ENCODE measurements around the gene ARL13B. TPM values are rescaled to one million over a fixed set of nuclear protein-coding genes. Genes with fewer than 3 reads are reported as not detected.
"Not testable (repeated sequence)": the region's sequence is repeated elsewhere in the genome, so short reads cannot be mapped to it uniquely, and the experiment has no call there.

Gene ARL13B
- total and polyA plus RNA-seq, 2 of the 8 experiments (the other 6 are each of a cell fraction or from before 2014, with no cell fraction given): 1.5 to 12.7 TPM

- H3K4me1 ChIP-seq (replicated peaks in 1 of 4; ENCODE audit: control insufficient read depth in 3 of 4, insufficient read depth in 4 of 4, low read length in 3 of 4); H2AK5ac ChIP-seq (ENCODE audit: low read depth, low read length); H2BK20ac ChIP-seq (ENCODE audit: low read length); H3K79me2 ChIP-seq (ENCODE audit: control insufficient read depth in 1 of 2, insufficient read depth in 2 of 2, low read length in 2 of 2); H2BK15ac ChIP-seq (ENCODE audit: low read length); H3K23me2 ChIP-seq (ENCODE audit: low read depth, low read length); DNase-seq (ENCODE audit: low read depth in 1 of 2, low spot score in 2 of 2); H3K27me3 ChIP-seq (replicated peaks in 1 of 4; ENCODE audit: control insufficient read depth in 3 of 4, extremely low read depth in 1 of 4, insufficient read depth in 3 of 4, low read length in 3 of 4); H4K20me1 ChIP-seq (replicated peaks in 1 of 2; ENCODE audit: control insufficient read depth in 1 of 2, insufficient read depth in 2 of 2, low read length in 2 of 2); H2BK12ac ChIP-seq (ENCODE audit: low read depth, low read length); H3K14ac ChIP-seq (ENCODE audit: insufficient read length); H3K4me2 ChIP-seq (ENCODE audit: insufficient read depth in 1 of 2, low read depth in 2 of 2, low read length in 2 of 2); H3K9ac ChIP-seq (replicated peaks in 1 of 4; ENCODE audit: extremely low read depth in 1 of 4, low read depth in 3 of 4, low read length in 3 of 4); H3K4me3 ChIP-seq (ENCODE audit: extremely low read depth in 1 of 4, insufficient read depth in 2 of 4, low read depth in 3 of 4, low read length in 4 of 4); H3K23ac ChIP-seq (ENCODE audit: insufficient read length); H2AFZ ChIP-seq (ENCODE audit: low read length); H4K91ac ChIP-seq (replicated peaks; ENCODE audit: insufficient read length, low read length); H3K27ac ChIP-seq (ENCODE audit: low read depth, low read length); H2BK120ac ChIP-seq (replicated peaks; ENCODE audit: low read depth, low read length); H4K8ac ChIP-seq (ENCODE audit: extremely low read depth, insufficient read depth, low read length); FAIRE-seq; H3K56ac ChIP-seq (replicated peaks; ENCODE audit: insufficient read length, low read depth, low read length); H3K36me3 ChIP-seq (ENCODE audit: control insufficient read depth in 2 of 4, insufficient read depth in 4 of 4, low read length in 3 of 4); H2BK5ac ChIP-seq (ENCODE audit: low read depth, low read length); H4K5ac ChIP-seq (ENCODE audit: insufficient read length, low read depth, low read length); H3K4ac ChIP-seq (replicated peaks; ENCODE audit: insufficient read length, low read depth, low read length); H3K79me1 ChIP-seq (ENCODE audit: low read depth, low read length); H3K9me3 ChIP-seq (ENCODE audit: insufficient read depth in 2 of 2, low read depth in 1 of 2, low read length in 1 of 2); POLR2A ChIA-PET (ENCODE audit: partially characterized antibody); H3K18ac ChIP-seq (ENCODE audit: extremely low read depth, low read length): not testable (repeated sequence)
- CTCF ChIA-PET (ENCODE audit: partially characterized antibody): interaction anchor here (0.8 to 2.8 kb wide), 3 partner anchors 10 to 34 kb away, joined by 3 to 15 read pairs (median 3); no protein-coding TSS in a partner anchor
- WGBS, 2 experiments (ENCODE audit: extremely low coverage in 1 of 2, insufficient coverage in 1 of 2, insufficient read length in 1 of 2, insufficient replicate concordance in 2 of 2, low coverage in 1 of 2, low lambda C conversion rate in 2 of 2, missing lambda C conversion rate in 1 of 2): 100% methylated on average over 5 of the region's 5 CpGs; no CpG with 5 or more reads in 1 of the 2 experiments
- TF ChIP-seq YY1 (IDR thresholded peaks at IDR 0.05; ENCODE audit: low read depth, low read length): peak; percentile 54; the same call in 1 of the 2 replicates
Observed at GRCh38 chr3:94080552-94080951, 100.6 kb downstream of the ARL13B start.
